ENCODE results near the gene GLS.
"Not testable (repeated sequence)": the region's sequence is repeated elsewhere in the genome, so short reads cannot be mapped to it uniquely, and the experiment has no call there.

The GLS gene

GRCh38 chr2:190973726-190974628, 93.4 kb downstream of the GLS start:
- DNase-seq, result no peak

GRCh38 chr2:190974629-190975361, 94.2 kb downstream of the GLS start:
- no peak for DNase-seq

GRCh38 chr2:190976521-190976920, 95.9 kb downstream of the GLS start:
- no peak for DNase-seq

- DNase-seq, result no peak
Measured at GRCh38 chr2:190977505-190977904, 96.9 kb downstream of the GLS start.

- no peak for DNase-seq
Measured at GRCh38 chr2:190978389-190979053, 97.9 kb downstream of the GLS start.

GRCh38 chr2:190979906-190980629, 99.4 kb downstream of the GLS start:
- DNase-seq, result no peak

GRCh38 chr2:190980630-190981209, 100.1 kb downstream of the GLS start:
- DNase-seq, result no peak

- DNase-seq, result no peak
Measured at GRCh38 chr2:190981333-190981732, 100.7 kb downstream of the GLS start.

GRCh38 chr2:190981733-190982132, 101.1 kb downstream of the GLS start:
- DNase-seq, result no peak

GRCh38 chr2:190982262-190983034, 101.8 kb downstream of the GLS start:
- DNase-seq, result no peak

GRCh38 chr2:190984595-190984994, 104.0 kb downstream of the GLS start:
- no peak for DNase-seq

- no peak for DNase-seq
Measured at GRCh38 chr2:190986221-190986953, 105.8 kb downstream of the GLS start.

- no peak for DNase-seq
Measured at GRCh38 chr2:190987116-190987515, 106.5 kb downstream of the GLS start.

GRCh38 chr2:190987938-190988337, 107.3 kb downstream of the GLS start:
- no peak for DNase-seq

GRCh38 chr2:190988910-190989309, 108.3 kb downstream of the GLS start:
- no peak for DNase-seq

- DNase-seq, result no peak
Measured at GRCh38 chr2:190990132-190990531, 109.5 kb downstream of the GLS start.

- no peak for DNase-seq
Measured at GRCh38 chr2:190993292-190993643, 112.6 kb downstream of the GLS start.

- DNase-seq, result no peak
Measured at GRCh38 chr2:190994148-190994547, 113.5 kb downstream of the GLS start.

GRCh38 chr2:190995315-190995714, 114.7 kb downstream of the GLS start:
- not testable (repeated sequence) for DNase-seq

GRCh38 chr2:190996338-190996946, 115.8 kb downstream of the GLS start:
- no peak for DNase-seq

- no peak for DNase-seq
Measured at GRCh38 chr2:190996947-190997346, 116.3 kb downstream of the GLS start.
